ENCODE results near the gene AVPR1B. TPM values are rescaled to one million over a fixed set of nuclear protein-coding genes. Genes with fewer than 3 reads are reported as not detected.

The AVPR1B gene
- total RNA-seq, 2 experiments from 2014 or later: not detected

DNA sequence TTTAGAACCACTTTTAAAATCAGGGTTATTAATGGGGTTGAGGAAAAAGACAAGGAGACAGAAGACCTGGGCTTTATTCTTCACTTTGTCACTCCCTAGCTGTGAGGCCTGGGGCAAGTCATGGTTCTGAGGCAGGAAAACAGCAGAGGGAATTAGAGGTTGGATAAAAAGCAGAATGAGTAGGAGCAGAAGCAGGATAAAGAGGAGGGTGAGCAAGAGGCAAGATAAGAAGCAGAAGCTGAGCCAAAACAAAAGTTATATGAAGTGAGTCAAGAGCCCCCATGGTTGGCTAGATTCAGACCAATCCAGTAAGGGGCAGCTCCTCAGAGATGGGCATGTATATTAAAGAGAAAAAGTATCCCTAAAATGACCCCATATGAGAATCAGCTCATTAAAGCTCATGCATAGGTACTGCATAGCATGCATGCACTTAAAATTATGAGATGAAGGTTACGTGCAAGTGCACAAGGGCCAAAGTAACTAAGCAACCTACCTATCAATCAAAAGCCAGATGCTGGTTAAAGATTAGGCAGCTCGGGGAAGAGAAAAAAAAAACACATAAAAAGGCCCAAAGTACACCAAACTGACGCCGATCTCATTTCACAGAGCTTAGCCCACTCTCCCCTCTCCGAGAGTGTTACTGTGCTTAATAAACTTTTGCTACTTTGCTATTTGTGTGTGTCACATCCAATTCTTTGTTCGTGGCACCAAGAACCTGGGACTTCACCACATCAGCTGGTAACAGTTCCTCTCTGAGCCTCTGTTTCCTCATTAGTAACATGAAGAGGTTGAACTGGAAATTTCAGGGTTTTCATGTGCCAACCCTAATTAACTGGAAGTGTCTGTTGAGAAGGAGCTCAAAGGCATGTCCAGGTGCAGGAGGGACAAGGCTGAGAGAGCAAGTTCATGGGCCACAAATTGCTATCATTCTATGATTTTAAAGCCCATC lies 2.2 kb downstream of the AVPR1B start:
- no TSS peak for BruUV-seq (replicated peaks)
- Histone ChIP-seq H3K9me3 (ENCODE audit: low read length) (no peaks in the 10 kb centered on the region), H3K79me2 (ENCODE audit: insufficient read depth, low read depth, low read length) (no peaks in the 10 kb centered on the region), H4K20me1 (ENCODE audit: insufficient read depth, low read length) (no peaks in the 10 kb centered on the region), H3K4me3 (ENCODE audit: low read depth, low read length, poor library complexity, severe bottlenecking) (no peak overlapping the region), H3K36me3 (ENCODE audit: insufficient read depth, low read length) (no peaks in the 10 kb centered on the region), H3K4me1 (ENCODE audit: insufficient read depth, low read length, poor library complexity, severe bottlenecking) (no peaks in the 10 kb centered on the region), H3K27ac (ENCODE audit: low read depth, low read length, poor library complexity, severe bottlenecking) (no peak overlapping the region), H3K4me2 (ENCODE audit: low read length) (no peak overlapping the region), H2AFZ (ENCODE audit: low read length) (no peak overlapping the region), H3K9me2 (ENCODE audit: insufficient read depth, low read length) (no peaks in the 10 kb centered on the region)
- intact Hi-C loops (cut with micrococcal nuclease; ENCODE audit: unreplicated experiment): no loop called here
- CTCF ChIA-PET (ENCODE audit: unreplicated experiment): no interaction called here
- POLR2A ChIA-PET: interaction anchor here (0.7 kb wide), 1 partner anchor 642 kb away, joined by 3 read pairs; no protein-coding TSS in a partner anchor
- no peak for DNase-seq (ENCODE audit: low spot score)
- no peak for TF ChIP-seq EZH2phosphoT487 (IDR thresholded peaks at IDR 0.05; ENCODE audit: borderline replicate concordance, low read depth, low read length)
- TF ChIP-seq, protein P1, sequence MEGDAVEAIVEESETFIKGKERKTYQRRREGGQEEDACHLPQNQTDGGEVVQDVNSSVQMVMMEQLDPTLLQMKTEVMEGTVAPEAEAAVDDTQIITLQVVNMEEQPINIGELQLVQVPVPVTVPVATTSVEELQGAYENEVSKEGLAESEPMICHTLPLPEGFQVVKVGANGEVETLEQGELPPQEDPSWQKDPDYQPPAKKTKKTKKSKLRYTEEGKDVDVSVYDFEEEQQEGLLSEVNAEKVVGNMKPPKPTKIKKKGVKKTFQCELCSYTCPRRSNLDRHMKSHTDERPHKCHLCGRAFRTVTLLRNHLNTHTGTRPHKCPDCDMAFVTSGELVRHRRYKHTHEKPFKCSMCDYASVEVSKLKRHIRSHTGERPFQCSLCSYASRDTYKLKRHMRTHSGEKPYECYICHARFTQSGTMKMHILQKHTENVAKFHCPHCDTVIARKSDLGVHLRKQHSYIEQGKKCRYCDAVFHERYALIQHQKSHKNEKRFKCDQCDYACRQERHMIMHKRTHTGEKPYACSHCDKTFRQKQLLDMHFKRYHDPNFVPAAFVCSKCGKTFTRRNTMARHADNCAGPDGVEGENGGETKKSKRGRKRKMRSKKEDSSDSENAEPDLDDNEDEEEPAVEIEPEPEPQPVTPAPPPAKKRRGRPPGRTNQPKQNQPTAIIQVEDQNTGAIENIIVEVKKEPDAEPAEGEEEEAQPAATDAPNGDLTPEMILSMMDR (conservative IDR thresholded peaks at IDR 0.05; ENCODE audit: low read length): no peak

DNA sequence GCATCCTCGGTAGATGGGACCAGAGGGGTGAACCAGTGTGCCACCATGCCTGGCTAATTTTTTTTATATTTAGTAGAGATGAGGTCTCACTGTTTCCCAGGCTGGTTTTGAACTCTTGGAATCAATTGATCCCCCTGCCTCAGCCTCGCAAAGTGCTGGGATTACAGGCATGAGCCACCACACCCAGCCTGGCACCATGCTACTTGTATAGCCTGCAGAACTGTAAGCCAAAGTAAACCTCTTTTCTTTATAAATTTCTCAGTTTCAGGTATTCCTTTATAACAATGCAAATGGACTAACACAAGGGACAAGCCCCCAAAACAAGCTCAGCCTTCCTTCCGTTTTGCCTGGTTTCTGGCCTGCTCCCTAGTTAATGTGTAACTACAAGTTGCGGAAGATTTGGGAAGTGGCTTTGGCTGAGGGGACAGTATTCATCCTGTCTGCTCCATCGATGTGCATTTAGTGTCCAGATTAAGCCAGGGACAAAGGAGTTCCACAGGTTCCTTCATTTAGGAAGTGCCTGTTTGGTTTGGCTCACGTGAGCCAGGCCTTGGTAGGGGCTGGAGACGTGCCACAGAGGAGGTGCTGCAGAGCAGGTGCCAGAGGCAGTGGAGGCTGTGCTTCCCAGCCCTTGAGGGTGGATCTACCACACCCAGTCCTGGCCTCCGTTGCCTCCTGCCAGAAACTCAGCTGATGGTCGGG lies 4.4 kb downstream of the AVPR1B start:
- Histone ChIP-seq H3K36me3 (ENCODE audit: insufficient read depth, low read length) (no peaks in the 10 kb centered on the region), H3K4me3 (ENCODE audit: low read depth, low read length, poor library complexity, severe bottlenecking) (no peak overlapping the region), H3K9me3 (ENCODE audit: low read length) (no peaks in the 10 kb centered on the region), H3K9me2 (ENCODE audit: insufficient read depth, low read length) (no peaks in the 10 kb centered on the region), H3K27ac (ENCODE audit: low read depth, low read length, poor library complexity, severe bottlenecking) (no peak overlapping the region), H3K79me2 (ENCODE audit: insufficient read depth, low read depth, low read length) (no peaks in the 10 kb centered on the region), H3K4me2 (ENCODE audit: low read length) (no peak overlapping the region), H3K4me1 (ENCODE audit: insufficient read depth, low read length, poor library complexity, severe bottlenecking) (no peaks in the 10 kb centered on the region), H4K20me1 (ENCODE audit: insufficient read depth, low read length) (no peaks in the 10 kb centered on the region), H2AFZ (ENCODE audit: low read length) (no peak overlapping the region)
- intact Hi-C loops (cut with micrococcal nuclease; ENCODE audit: unreplicated experiment): no loop called here
- no TSS peak for BruUV-seq (replicated peaks)
- no peak for TF ChIP-seq EZH2phosphoT487 (IDR thresholded peaks at IDR 0.05; ENCODE audit: borderline replicate concordance, low read depth, low read length)
- TF ChIP-seq, protein P1 (conservative IDR thresholded peaks at IDR 0.05; ENCODE audit: low read length): no peak
- DNase-seq (ENCODE audit: low spot score): no peak
- POLR2A ChIA-PET: interaction anchor here (0.6 kb wide), 1 partner anchor 433 kb away, joined by 4 read pairs; no protein-coding TSS in a partner anchor
- CTCF ChIA-PET (ENCODE audit: unreplicated experiment): no interaction called here

All from OCI-LY7 (cell line).